Keratinocyte (primary cell): ENCODE results near the gene PDIA6. TPM values are rescaled to one million over a fixed set of nuclear protein-coding genes. Genes with fewer than 3 reads are reported as not detected.

Source experiments
- DNase-seq: peaks from one replicate; pipeline ENCODE4 v3.0.0-alpha.2; 2011; ENCODE audit warnings: low read depth, missing footprints, low spot score
- FAIRE-seq: peaks from 2 replicates; lab custom pipeline; 2011; peaks lifted over from hg19 to GRCh38; lab: Jason Lieb, UNC
- H2AFZ ChIP-seq: 2 replicates; pipeline ENCODE4 v1.6.0; 2012; ENCODE audit warnings: low read length, control low read depth, inconsistent platforms; ENCODE audit not compliant: control insufficient read depth
- H3K27ac ChIP-seq: 2 replicates; pipeline ENCODE4 v1.5.1; 2011; ENCODE audit warnings: low read length; ENCODE audit not compliant: control insufficient read depth, insufficient read depth
- H3K27me3 ChIP-seq: 3 replicates; pipeline ENCODE4 v1.6.0; 2011; ENCODE audit warnings: low read length; ENCODE audit not compliant: control insufficient read depth, insufficient read depth; ENCODE audit errors: extremely low read depth
- H3K36me3 ChIP-seq, 2 experiments: 2 replicates in 1 of 2; 3 replicates in 1 of 2; pipeline ENCODE4 v1.5.1; 2011; ENCODE audit warnings: low read length in 2 of 2, mild to moderate bottlenecking in 1 of 2; ENCODE audit not compliant: control insufficient read depth in 2 of 2, insufficient read depth in 2 of 2; ENCODE audit errors: extremely low read depth in 1 of 2
- H3K4me1 ChIP-seq: 3 replicates; pipeline ENCODE4 v1.5.1; 2011; ENCODE audit warnings: low read length; ENCODE audit not compliant: control insufficient read depth, insufficient read depth; ENCODE audit errors: extremely low read depth
- H3K4me2 ChIP-seq: 3 replicates; pipeline ENCODE4 v1.6.0; 2011; ENCODE audit warnings: low read depth, low read length; ENCODE audit not compliant: control insufficient read depth, insufficient read depth; ENCODE audit errors: extremely low read depth
- H3K4me3 ChIP-seq, 3 experiments: fragments of 200-600 bp in 1 of 3; sonication (generic) in 1 of 3; 2 replicates in 2 of 3; 3 replicates in 1 of 3; pipeline ENCODE4 v1.5.1; 2011 to 2016; ENCODE audit warnings: low read length in 3 of 3, mild to moderate bottlenecking in 3 of 3, control low read depth in 2 of 3, inconsistent platforms in 1 of 3, low read depth in 1 of 3, mixed read lengths in 1 of 3, mixed run types in 1 of 3, moderate library complexity in 1 of 3; ENCODE audit not compliant: control insufficient read depth in 2 of 3, insufficient read depth in 2 of 3; ENCODE audit errors: extremely low read depth in 1 of 3
- H3K79me2 ChIP-seq: 2 replicates; pipeline ENCODE4 v1.6.0; 2012; ENCODE audit warnings: low read length; ENCODE audit not compliant: control insufficient read depth, insufficient read depth
- H3K9ac ChIP-seq: 3 replicates; pipeline ENCODE4 v1.6.0; 2011; ENCODE audit warnings: low read length; ENCODE audit not compliant: control insufficient read depth, insufficient read depth; ENCODE audit errors: extremely low read depth
- H3K9me1 ChIP-seq: 3 replicates; pipeline ENCODE4 v1.6.0; 2011; ENCODE audit warnings: low read length; ENCODE audit not compliant: control insufficient read depth, insufficient read depth; ENCODE audit errors: extremely low read depth
- H3K9me3 ChIP-seq: 2 replicates; pipeline ENCODE4 v1.5.1; 2012; ENCODE audit warnings: low read depth, low read length; ENCODE audit not compliant: control insufficient read depth
- H4K20me1 ChIP-seq: 3 replicates; pipeline ENCODE4 v1.6.0; 2011; ENCODE audit warnings: low read length; ENCODE audit not compliant: control insufficient read depth, insufficient read depth; ENCODE audit errors: extremely low read depth
- CTCF ChIP-seq, 3 experiments: IDR thresholded peaks in 1 of 3; conservative IDR thresholded peaks in 1 of 3; optimal IDR thresholded peaks in 1 of 3; 2 replicates in 2 of 3; 3 replicates in 1 of 3; pipeline versions ENCODE3 to v1.5.1; 2011; ENCODE audit warnings: low read length in 3 of 3, mild to moderate bottlenecking in 3 of 3, moderate library complexity in 2 of 3, control low read depth in 1 of 3, inconsistent platforms in 1 of 3; ENCODE audit not compliant: insufficient read depth in 2 of 3; ENCODE audit errors: extremely low read depth in 1 of 3
- EZH2 ChIP-seq: IDR thresholded peaks from one replicate; pipeline ENCODE4 v1.6.1; 2012; ENCODE audit warnings: inconsistent platforms, mild to moderate bottlenecking, low read length, moderate library complexity
- dilution Hi-C: fragments of 300-500 bp; cut with MboI; formaldehyde crosslinking; loops from one replicate; pipeline ENCODE4 v1.7.0; 2020; ENCODE audit warnings: low sequenced_read_pairs; ENCODE audit not compliant: extremely low pct_ligation_motif_present
- polyA plus RNA-seq, 5 experiments: library from polyadenylated mRNA; depleted of rRNA in 3 of 5; stranded (reverse) in 3 of 5; stranded (forward) in 1 of 5; unstranded in 1 of 5; fragments of >200 nt; gene quantifications; 1 replicate in 1 of 5; 2 replicates in 3 of 5; 3 replicates in 1 of 5; pipeline versions ENCODE4 v1.2.1 to v1.2.3, GENCODE V29; 2011 to 2012; ENCODE audit warnings: missing spikeins in 2 of 5, low read depth in 1 of 5, low replicate concordance in 1 of 5

The PDIA6 gene
- polyA plus RNA-seq, 1 donor (not counting 4 experiments of a cell fraction or from before 2014, with no cell fraction given) = 310 TPM

- H3K4me1 ChIP-seq = no peaks in the 10 kb centered on the region
- TF ChIP-seq CTCF (optimal IDR thresholded peaks at IDR 0.05 in 1 of 3, IDR thresholded peaks at IDR 0.05 in 1 of 3, conservative IDR thresholded peaks at IDR 0.05 in 1 of 3; ENCODE audit: extremely low read depth in 1 of 3, insufficient read depth in 2 of 3, low read length in 3 of 3) (no peak), EZH2 (no peak)
- H4K20me1 ChIP-seq = no peaks in the 10 kb centered on the region
- H3K27me3 ChIP-seq = no peaks in the 10 kb centered on the region
- H3K4me2 ChIP-seq = no peak overlapping the region
- no peak overlapping the region for H3K9ac ChIP-seq
- H3K9me1 ChIP-seq = no peaks in the 10 kb centered on the region
- dilution Hi-C loops = no loop called here
- H3K4me3 ChIP-seq = no peak overlapping the region
- FAIRE-seq = no peak
- H3K27ac ChIP-seq = no peak overlapping the region
- no peaks in the 10 kb centered on the region for H3K9me3 ChIP-seq
- DNase-seq = no peak
- no peaks in the 10 kb centered on the region for H3K79me2 ChIP-seq
- no peaks in the 10 kb centered on the region for H3K36me3 ChIP-seq
- H2AFZ ChIP-seq = no peak overlapping the region
These were observed 60.3 kb downstream of the PDIA6 start for GRCh38 chr2:10752236-10752635.

GRCh38 chr2:10750610-10751009, 62.0 kb downstream of the PDIA6 start:
- no peaks in the 10 kb centered on the region for H3K4me1 ChIP-seq
- H3K36me3 ChIP-seq = no peaks in the 10 kb centered on the region
- no peaks in the 10 kb centered on the region for H3K79me2 ChIP-seq
- no peak overlapping the region for H3K27ac ChIP-seq
- DNase-seq (no peak), FAIRE-seq (no peak)
- H3K9ac ChIP-seq = no peak overlapping the region
- H2AFZ ChIP-seq = no peak overlapping the region
- TF ChIP-seq EZH2 (no peak), CTCF (optimal IDR thresholded peaks at IDR 0.05 in 1 of 3, IDR thresholded peaks at IDR 0.05 in 1 of 3, conservative IDR thresholded peaks at IDR 0.05 in 1 of 3; ENCODE audit: extremely low read depth in 1 of 3, insufficient read depth in 2 of 3, low read length in 3 of 3) (no peak)
- H3K27me3 ChIP-seq = no peaks in the 10 kb centered on the region
- no peaks in the 10 kb centered on the region for H4K20me1 ChIP-seq
- dilution Hi-C loops = no loop called here
- no peak overlapping the region for H3K4me3 ChIP-seq
- no peaks in the 10 kb centered on the region for H3K9me3 ChIP-seq
- no peak overlapping the region for H3K4me2 ChIP-seq
- no peaks in the 10 kb centered on the region for H3K9me1 ChIP-seq
